IMR-90 (cell line): ENCODE measurements around the gene ARHGAP21. TPM values are rescaled to one million over a fixed set of nuclear protein-coding genes. Genes with fewer than 3 reads are reported as not detected.
"Not testable (repeated sequence)": the region's sequence is repeated elsewhere in the genome, so short reads cannot be mapped to it uniquely, and the experiment has no call there.

Experiments
- ATAC-seq: fragments of 200-7000 bp; cut with Tn5 transposase; 2 replicates; pipeline ENCODE4 v1.9.1; 2020; ENCODE audit warnings: low read depth, mild to moderate bottlenecking, moderate library complexity
- BruUV-seq: library from RNA; stranded (reverse); fragments of 400-500 nt; replicated peaks from 2 replicates; lab custom pipeline; 2021; lab: Mats Ljungman, UMichigan
- CTCF ChIA-PET: fragments of 300-600 bp; formaldehyde crosslinking; extraction: SDS; loops from one replicate; lab custom pipeline; 2021; ENCODE audit warnings: antibody characterized with exemption; lab: Yijun Ruan, JAX
- POLR2A ChIA-PET: fragments of 300-600 bp; sonication (Branson Sonifier 250); formaldehyde crosslinking; loops from one replicate; lab custom pipeline; 2022; ENCODE audit warnings: antibody characterized with exemption; ENCODE audit not compliant: unreplicated experiment; lab: Charles Lee
- DNase-seq: peaks from one replicate; pipeline ENCODE4 v3.0.0; 2013
- H2AFZ ChIP-seq: replicated peaks from 2 replicates; pipeline ENCODE3; 2013; ENCODE audit warnings: low read length, mild to moderate bottlenecking; ENCODE audit not compliant: poor library complexity
- H2AK5ac ChIP-seq: 2 replicates; pipeline ENCODE4 v1.6.1; 2013; ENCODE audit warnings: low read depth, low read length, inconsistent platforms
- H2AK9ac ChIP-seq: replicated peaks from 2 replicates; pipeline ENCODE3; 2013; ENCODE audit warnings: mild to moderate bottlenecking, low read depth, low read length, moderate library complexity; ENCODE audit not compliant: poor library complexity
- H2BK120ac ChIP-seq: 2 replicates; pipeline ENCODE4 v1.6.1; 2013; ENCODE audit warnings: low read depth, low read length, inconsistent platforms
- H2BK15ac ChIP-seq: 3 replicates; pipeline ENCODE4 v1.6.1; 2013; ENCODE audit warnings: low read depth, low read length, inconsistent platforms
- H2BK20ac ChIP-seq: 2 replicates; pipeline ENCODE4 v1.6.1; 2013; ENCODE audit warnings: low read depth, mild to moderate bottlenecking, inconsistent platforms, low read length, moderate library complexity
- H2BK5ac ChIP-seq: 2 replicates; pipeline ENCODE4 v1.6.1; 2013; ENCODE audit warnings: mild to moderate bottlenecking, low read depth, low read length, inconsistent platforms; ENCODE audit not compliant: poor library complexity, severe bottlenecking
- H3K14ac ChIP-seq: replicated peaks from 2 replicates; pipeline ENCODE4 v1.6.1; 2013; ENCODE audit warnings: low read depth, low read length, inconsistent platforms
- H3K18ac ChIP-seq: 2 replicates; pipeline ENCODE4 v1.6.1; 2013; ENCODE audit warnings: low read depth, low read length, control low read depth
- H3K23ac ChIP-seq: 2 replicates; pipeline ENCODE4 v1.6.1; 2013; ENCODE audit warnings: low read depth, low read length, inconsistent platforms
- H3K27ac ChIP-seq: 2 replicates; pipeline ENCODE4 v1.5.1; 2013; ENCODE audit warnings: mild to moderate bottlenecking, control low read depth, low read length; ENCODE audit not compliant: insufficient read depth
- H3K27me3 ChIP-seq: 2 replicates; pipeline ENCODE4 v1.6.1; 2013; ENCODE audit warnings: low read length; ENCODE audit not compliant: control insufficient read depth, insufficient read depth
- H3K36me3 ChIP-seq: 2 replicates; pipeline ENCODE4 v1.6.1; 2013; ENCODE audit warnings: low read length, mixed read lengths; ENCODE audit not compliant: control insufficient read depth, insufficient read depth
- H3K4ac ChIP-seq: 2 replicates; pipeline ENCODE4 v1.6.1; 2013; ENCODE audit warnings: low read depth, low read length, inconsistent platforms
- H3K4me1 ChIP-seq: 2 replicates; pipeline ENCODE4 v1.6.1; 2013; ENCODE audit warnings: low read length, mixed read lengths; ENCODE audit not compliant: control insufficient read depth, insufficient read depth
- H3K4me2 ChIP-seq: 2 replicates; pipeline ENCODE4 v1.6.1; 2013; ENCODE audit warnings: low read depth, mild to moderate bottlenecking, control low read depth, low read length, moderate library complexity
- H3K4me3 ChIP-seq: 2 replicates; pipeline ENCODE4 v1.5.1; 2013; ENCODE audit warnings: low read depth, mild to moderate bottlenecking, control low read depth, low read length, moderate library complexity; ENCODE audit not compliant: insufficient read depth
- H3K56ac ChIP-seq: 2 replicates; pipeline ENCODE4 v1.6.1; 2013; ENCODE audit warnings: low read length, inconsistent platforms; ENCODE audit not compliant: insufficient read depth; ENCODE audit errors: extremely low read depth
- H3K79me1 ChIP-seq, 2 experiments: 2 replicates each; pipeline ENCODE4 v1.6.1; 2013; ENCODE audit warnings: low read length in 2 of 2, inconsistent platforms in 1 of 2, low read depth in 1 of 2
- H3K9ac ChIP-seq: 2 replicates; pipeline ENCODE4 v1.6.1; 2013; ENCODE audit warnings: low read depth, low read length, control low read depth
- H3K9me1 ChIP-seq: 2 replicates; pipeline ENCODE4 v1.6.1; 2013; ENCODE audit warnings: low read length, inconsistent platforms; ENCODE audit not compliant: insufficient read depth
- H3K9me3 ChIP-seq: 2 replicates; pipeline ENCODE4 v1.6.1; 2013; ENCODE audit warnings: low read length; ENCODE audit not compliant: control insufficient read depth, insufficient read depth
- H4K20me1 ChIP-seq: 2 replicates; pipeline ENCODE4 v1.6.1; 2013; ENCODE audit warnings: low read length, inconsistent platforms; ENCODE audit not compliant: insufficient read depth
- H4K5ac ChIP-seq: 2 replicates; pipeline ENCODE4 v1.6.1; 2013; ENCODE audit warnings: mild to moderate bottlenecking, low read depth, low read length, control low read depth
- H4K8ac ChIP-seq, 2 experiments: 2 replicates each; pipeline ENCODE4 v1.6.1; 2013; ENCODE audit warnings: low read depth in 2 of 2, low read length in 2 of 2, control low read depth in 1 of 2, inconsistent platforms in 1 of 2
- H4K91ac ChIP-seq: 2 replicates; pipeline ENCODE4 v1.6.1; 2013; ENCODE audit warnings: low read depth, low read length, inconsistent platforms; ENCODE audit not compliant: insufficient read depth
- WGBS, 2 experiments: methylation state at CpG; one replicate each; pipeline versions ENCODE4 v1.1.5 to v1.1.7; 2013; ENCODE audit warnings: missing lambda C conversion rate in 2 of 2; ENCODE audit not compliant: insufficient read length in 1 of 2; ENCODE audit errors: extremely low coverage in 2 of 2; 5-methylcytosine and 5-hydroxymethylcytosine counted together
- dilution Hi-C: fragments of 300-500 bp; cut with HindIII; formaldehyde crosslinking; loops from one replicate; pipeline ENCODE4 v1.14.3; 2018; ENCODE audit warnings: low sequenced_read_pairs; ENCODE audit not compliant: unreplicated experiment
- in situ Hi-C: fragments of 300-500 bp; cut with MboI; formaldehyde crosslinking; loops from 3 replicates; pipeline ENCODE4 v1.14.3; 2019; ENCODE audit warnings: low sequenced_read_pairs, inconsistent platforms, mixed read lengths
- intact Hi-C: fragments of 100-400 bp; cut with micrococcal nuclease; formaldehyde crosslinking; loops from 2 replicates; pipeline ENCODE4 v1.10.0; 2022
- polyA plus RNA-seq, 3 experiments: library from polyadenylated mRNA; depleted of rRNA; stranded (reverse); fragments of >200 nt; gene quantifications; 2 replicates each; pipeline ENCODE4 v1.2.3, GENCODE V29; 2012; ENCODE audit warnings: low replicate concordance in 1 of 3
- total RNA-seq: library from RNA; depleted of rRNA; stranded (reverse); fragments of >200 nt; gene quantifications from 2 replicates; pipeline ENCODE4 v1.2.3, GENCODE V29; 2012

ARHGAP21 gene
- total and polyA plus RNA-seq, 2 of the 4 experiments (the other 2 are of a cell fraction): 43.3 to 94.3 TPM

- H3K4me1 ChIP-seq, BruUV-seq, in situ Hi-C loops, H3K27ac ChIP-seq, H2AFZ ChIP-seq, POLR2A ChIA-PET, ATAC-seq, H3K4me3 ChIP-seq, H4K8ac ChIP-seq, dilution Hi-C loops, H3K9me1 ChIP-seq, H2AK9ac ChIP-seq, H3K9ac ChIP-seq, H4K5ac ChIP-seq, H3K56ac ChIP-seq, H2AK5ac ChIP-seq, H3K18ac ChIP-seq, H3K9me3 ChIP-seq, H3K23ac ChIP-seq, DNase-seq, H3K4me2 ChIP-seq, H4K20me1 ChIP-seq, H3K27me3 ChIP-seq, H3K14ac ChIP-seq, H2BK120ac ChIP-seq, CTCF ChIA-PET, H2BK5ac ChIP-seq, H2BK20ac ChIP-seq, H3K4ac ChIP-seq, H2BK15ac ChIP-seq, H3K36me3 ChIP-seq, H4K91ac ChIP-seq, intact Hi-C loops: not testable (repeated sequence)
- peaks cover 9 to 27% of the 10 kb centered on the region in 2 experiments; a peak in 3 of 4 replicates for H3K79me1 ChIP-seq
- WGBS, 2 experiments: no CpG with 5 or more reads among the region's 4 CpGs
Observed at GRCh38 chr10:24658319-24658718, 65.4 kb downstream of the ARHGAP21 start.

DNA sequence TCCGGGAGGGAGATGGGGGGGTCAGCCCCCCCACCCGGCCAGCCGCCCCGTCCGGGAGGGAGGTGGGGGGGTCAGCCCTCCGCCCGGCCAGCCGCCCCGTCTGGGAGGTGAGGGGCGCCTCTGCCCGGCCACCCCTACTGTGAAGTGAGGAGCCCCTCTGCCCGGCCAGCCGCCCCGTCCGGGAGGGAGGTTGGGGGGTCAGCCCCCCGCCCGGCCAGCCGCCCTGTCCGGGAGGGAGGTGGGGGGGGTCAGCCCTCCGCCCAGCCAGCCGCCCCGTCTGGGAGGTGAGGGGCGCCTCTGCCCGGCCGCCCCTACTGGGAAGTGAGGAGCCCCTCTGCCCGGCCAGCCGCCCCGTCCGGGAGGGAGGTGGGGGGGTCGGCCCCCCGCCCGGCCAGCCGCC lies 67.4 kb downstream of the ARHGAP21 start:
- peaks cover 9 to 26% of the 10 kb centered on the region in 2 experiments; a peak in 3 of 4 replicates for H3K79me1 ChIP-seq
- BruUV-seq, H3K4me1 ChIP-seq, dilution Hi-C loops, H2AK9ac ChIP-seq, in situ Hi-C loops, ATAC-seq, H2BK15ac ChIP-seq, POLR2A ChIA-PET, H3K9me1 ChIP-seq, H2BK120ac ChIP-seq, H4K20me1 ChIP-seq, intact Hi-C loops, H3K9ac ChIP-seq, H3K4me2 ChIP-seq, DNase-seq, H2AFZ ChIP-seq, H3K27me3 ChIP-seq, H3K4ac ChIP-seq, H3K56ac ChIP-seq, H2BK5ac ChIP-seq, H3K14ac ChIP-seq, H3K4me3 ChIP-seq, H4K8ac ChIP-seq, H3K27ac ChIP-seq, H3K9me3 ChIP-seq, H4K91ac ChIP-seq, H3K18ac ChIP-seq, H2AK5ac ChIP-seq, CTCF ChIA-PET, H4K5ac ChIP-seq, H3K23ac ChIP-seq, H2BK20ac ChIP-seq, H3K36me3 ChIP-seq: not testable (repeated sequence)
- WGBS, 2 experiments: no CpG with 5 or more reads among the region's 33 CpGs
